ENCODE data around the gene NBPF11.
"Not testable (repeated sequence)": the region's sequence is repeated elsewhere in the genome, so short reads cannot be mapped to it uniquely, and the experiment has no call there.

NBPF11 gene, protein sequence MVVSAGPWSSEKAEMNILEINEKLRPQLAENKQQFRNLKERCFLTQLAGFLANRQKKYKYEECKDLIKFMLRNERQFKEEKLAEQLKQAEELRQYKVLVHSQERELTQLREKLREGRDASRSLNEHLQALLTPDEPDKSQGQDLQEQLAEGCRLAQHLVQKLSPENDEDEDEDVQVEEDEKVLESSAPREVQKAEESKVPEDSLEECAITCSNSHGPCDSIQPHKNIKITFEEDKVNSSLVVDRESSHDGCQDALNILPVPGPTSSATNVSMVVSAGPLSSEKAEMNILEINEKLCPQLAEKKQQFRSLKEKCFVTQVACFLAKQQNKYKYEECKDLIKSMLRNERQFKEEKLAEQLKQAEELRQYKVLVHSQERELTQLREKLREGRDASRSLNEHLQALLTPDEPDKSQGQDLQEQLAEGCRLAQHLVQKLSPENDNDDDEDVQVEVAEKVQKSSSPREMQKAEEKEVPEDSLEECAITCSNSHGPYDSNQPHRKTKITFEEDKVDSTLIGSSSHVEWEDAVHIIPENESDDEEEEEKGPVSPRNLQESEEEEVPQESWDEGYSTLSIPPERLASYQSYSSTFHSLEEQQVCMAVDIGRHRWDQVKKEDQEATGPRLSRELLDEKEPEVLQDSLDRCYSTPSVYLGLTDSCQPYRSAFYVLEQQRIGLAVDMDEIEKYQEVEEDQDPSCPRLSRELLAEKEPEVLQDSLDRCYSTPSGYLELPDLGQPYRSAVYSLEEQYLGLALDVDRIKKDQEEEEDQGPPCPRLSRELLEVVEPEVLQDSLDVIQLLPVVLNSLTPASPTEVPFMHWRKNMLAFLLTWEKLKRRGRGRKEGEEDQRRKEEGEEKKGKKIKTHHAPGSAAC

DNA sequence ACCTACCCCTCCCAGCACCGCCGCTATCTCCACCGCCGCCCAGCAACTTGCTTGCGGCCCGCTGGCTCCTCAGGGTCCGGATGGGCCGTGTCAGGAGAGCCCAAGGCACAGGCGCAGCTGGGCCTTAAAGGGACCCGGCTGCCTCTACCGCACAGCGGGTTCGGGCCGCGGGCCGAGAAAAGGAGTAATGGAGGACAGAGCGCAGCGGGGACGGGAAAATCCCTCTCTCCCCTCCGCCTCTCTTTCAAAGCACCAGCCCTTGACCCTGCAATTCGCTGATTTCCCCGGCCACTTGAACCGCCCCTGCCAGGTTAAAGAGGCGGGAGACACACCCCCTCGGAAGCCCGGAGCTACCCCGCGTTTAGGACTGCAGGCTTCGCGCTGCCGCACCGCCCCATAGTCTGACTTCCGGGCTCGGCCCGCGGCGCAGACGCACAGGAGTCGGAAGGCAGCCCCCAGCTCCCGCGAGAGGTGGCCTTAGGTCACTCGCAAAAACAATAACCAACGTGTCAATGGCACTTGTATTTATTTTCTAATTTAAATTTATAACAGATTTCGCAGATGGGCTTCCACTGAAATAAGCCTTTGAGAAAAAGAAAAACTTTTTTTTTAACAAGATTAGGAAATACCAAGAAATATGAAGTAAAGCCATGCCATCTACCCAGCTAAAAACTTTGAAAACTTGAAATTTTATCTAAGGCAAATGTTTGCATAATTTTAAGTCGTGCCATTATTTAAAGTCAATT, at the start of gene NBPF11:
TSS of gene NBPF11 (minus strand) at position 371 of the 746 bp plus-strand sequence. CDS start 25,278 bp downstream, outside the sequence.
- peak; percentile 36 for DNase-seq

DNA sequence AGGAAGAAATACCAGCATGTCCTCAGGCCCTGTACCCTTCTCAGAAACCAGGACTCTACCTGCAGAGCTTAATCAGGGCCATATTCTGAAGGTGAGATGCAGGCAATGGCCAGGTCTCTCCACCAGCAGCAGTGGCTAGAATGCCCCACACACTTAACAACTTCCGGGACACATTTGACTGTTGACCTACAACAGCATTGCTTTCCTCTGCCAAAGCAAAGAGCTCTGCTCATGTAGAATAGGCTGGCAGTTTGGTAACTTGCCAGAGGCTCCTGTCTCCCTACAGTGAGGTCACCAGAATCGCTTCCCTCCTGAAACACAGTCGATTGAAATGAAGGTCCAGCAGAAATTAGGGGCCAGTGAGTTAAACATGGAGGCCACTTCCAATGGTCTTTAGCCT, 45.3 kb upstream of the NBPF11 start:
- not testable (repeated sequence) for DNase-seq

DNA sequence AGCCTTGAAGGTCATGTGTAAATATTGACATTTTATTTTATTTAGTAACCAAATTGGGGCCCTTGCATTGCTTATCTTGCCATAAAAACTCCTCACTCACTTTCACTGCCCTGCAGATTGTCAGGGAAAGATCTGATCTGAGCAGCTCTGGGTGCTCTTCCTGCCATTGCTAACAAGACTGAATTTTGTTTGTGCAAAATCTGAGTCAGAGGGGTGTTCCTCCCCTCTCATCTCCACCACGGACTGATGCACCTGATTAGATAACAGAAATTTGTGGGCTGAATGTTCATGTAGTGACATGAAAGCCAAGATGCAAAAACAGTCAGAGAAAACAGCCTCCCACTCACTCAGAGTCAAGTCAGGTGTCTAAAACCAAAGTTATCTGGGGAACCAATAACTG, 44.9 kb upstream of the NBPF11 start:
- not testable (repeated sequence) for DNase-seq

DNA sequence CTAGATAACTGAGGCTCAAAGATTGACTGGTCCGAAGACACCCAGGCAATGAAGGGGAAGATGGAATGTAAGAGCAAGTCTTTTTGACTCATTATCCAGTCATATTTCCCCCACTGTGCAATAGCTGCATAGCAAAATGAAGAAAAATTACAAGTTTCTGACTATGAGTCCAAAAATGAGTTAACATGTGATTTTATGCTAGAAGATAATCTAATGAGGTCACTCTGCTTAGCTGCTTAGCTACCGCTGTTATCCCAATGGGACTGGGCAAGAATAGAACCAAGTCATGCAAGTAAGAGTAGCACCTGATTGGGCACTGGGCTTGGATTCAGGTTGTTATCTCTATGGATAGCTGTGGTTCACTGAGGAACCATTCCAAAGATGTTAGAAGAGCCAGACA, 43.0 kb upstream of the NBPF11 start:
- not testable (repeated sequence) for DNase-seq

DNA sequence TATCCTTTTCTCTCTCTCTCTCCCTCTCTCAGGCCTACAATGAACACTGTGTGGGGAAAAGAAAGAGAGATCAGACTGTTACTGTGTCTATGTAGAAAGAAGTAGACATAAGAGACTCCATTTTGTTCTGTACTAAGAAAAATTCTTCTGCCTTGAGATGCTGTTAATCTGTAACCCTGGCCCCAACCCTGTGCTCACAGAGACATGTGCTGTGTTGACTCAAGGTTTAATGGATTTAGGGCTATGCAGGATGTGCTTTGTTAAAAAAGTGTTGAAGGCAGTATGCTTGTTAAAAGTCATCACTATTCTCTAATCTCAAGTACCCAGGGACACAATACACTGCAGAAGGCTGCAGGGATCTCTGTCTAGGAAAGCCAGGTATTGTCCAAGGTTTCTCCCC, 36.7 kb upstream of the NBPF11 start:
- not testable (repeated sequence) for DNase-seq

DNA sequence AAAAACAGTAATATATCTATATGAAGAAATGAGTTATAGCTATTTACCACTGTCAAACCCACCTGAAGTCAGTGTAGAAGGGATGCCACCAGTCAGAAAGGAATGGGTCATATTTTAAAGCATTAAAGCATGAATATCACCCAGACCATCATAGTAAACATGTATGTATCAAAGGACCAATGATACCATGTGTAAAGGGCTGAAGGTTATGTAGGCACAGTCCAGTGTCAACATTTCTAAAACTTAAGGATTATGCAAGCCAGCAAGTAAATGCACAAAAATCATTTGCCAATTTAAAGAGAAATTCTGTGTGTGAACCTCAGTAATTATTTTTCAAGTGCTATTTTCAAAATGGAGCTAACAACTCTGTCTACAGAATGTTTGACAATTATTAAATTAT, 26.6 kb upstream of the NBPF11 start:
- not testable (repeated sequence) for DNase-seq

DNA sequence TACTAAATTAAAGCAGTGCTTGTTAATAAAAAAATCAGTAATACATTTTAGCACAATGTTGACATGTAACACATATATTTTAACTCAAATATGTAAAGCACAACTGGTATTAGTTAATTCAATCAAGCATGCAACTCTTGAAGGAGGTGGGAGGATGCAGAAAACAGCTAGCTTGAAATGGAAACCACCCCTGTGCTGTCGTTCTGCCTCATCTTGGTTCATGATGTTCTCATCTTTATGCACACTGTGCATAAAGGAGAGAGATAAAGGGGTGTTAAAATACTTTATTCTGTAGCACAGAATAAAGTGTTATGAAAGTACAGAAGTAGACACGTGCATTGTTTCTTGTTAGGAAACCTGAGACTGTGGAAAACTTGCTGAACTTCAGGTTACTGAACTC, 23.3 kb upstream of the NBPF11 start:
- not testable (repeated sequence) for DNase-seq

DNA sequence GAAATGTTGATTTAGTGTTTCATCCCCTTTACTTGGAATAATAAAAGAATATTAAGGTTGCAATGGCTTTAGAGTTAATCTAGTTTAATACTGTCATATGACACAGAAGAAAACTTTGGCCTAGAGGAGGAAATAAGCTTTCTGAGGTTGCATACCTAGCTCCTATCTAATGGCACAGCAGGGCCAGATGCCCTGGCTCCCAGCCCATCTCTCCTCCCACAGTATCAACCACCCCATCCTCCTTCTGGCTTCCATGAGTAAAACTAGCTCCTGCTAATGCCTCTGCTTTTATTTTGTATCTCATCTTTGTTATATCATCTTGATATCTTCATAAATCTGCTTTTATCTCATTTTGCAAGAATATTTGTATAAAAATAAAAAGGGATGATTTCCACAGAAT, 19.9 kb upstream of the NBPF11 start:
- DNase-seq: not testable (repeated sequence)

DNA sequence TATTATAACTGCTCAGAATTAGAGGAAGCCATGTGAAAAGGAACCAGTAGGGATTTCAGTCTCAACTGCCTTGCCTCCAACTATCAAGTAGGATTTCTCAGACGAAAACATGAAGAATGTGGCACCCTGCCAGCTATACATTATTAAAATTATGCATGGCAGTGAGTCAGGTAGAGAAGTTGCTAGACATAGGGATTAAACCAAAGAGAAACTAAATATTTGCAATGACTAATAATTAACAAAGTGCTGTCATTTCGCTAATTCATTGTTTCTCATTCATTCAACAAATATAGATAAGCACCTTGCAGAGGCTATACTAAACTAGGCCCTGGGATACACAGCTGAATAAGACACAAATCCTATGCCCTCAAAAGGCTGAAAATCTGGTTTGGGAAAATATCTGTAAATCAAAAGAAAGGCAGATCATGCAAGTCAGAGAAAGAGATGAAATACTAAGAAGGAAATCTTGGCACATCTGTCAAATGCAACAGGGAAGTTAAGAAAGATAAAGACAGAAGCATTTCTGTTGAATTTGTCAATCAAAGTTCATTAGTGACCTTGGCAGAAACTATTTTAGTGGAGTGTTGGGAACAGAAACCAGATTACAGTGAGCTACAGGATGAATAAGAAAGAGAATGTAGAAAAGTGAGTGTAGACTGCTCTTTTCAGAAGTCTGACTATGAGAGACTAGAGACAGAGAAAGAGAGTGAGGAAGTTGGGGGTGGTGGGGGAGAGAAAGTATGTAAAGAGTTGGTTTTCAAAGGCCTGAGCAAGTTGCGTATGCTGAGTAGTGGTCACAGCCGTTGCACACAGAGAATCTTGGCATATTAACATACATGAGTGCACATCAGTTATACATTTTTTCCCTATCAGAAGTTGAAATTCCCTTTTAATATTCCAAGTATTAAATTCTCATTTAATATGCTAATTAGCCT, 14.7 kb upstream of the NBPF11 start:
- DNase-seq: no peak

DNA sequence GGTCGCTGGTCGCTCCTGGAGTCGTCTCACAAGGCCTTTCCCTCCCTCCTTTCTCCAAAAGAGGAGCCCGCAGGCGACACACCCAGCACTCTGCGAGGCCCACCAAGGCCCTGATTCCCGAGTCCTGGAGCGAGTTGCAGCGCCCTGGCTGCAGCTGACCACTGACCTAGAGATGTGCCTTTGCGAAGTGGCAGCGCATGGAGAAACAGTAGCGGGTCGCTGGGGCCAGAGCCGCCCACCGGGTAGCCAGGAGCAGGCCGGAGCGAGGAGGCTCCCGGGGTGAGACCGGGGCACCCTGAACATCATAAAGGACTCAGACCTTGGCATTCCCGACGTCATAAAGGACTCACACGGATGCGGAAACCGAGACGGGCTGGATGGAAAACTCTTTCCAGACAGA, 10.3 kb upstream of the NBPF11 start:
- no peak for DNase-seq

DNA sequence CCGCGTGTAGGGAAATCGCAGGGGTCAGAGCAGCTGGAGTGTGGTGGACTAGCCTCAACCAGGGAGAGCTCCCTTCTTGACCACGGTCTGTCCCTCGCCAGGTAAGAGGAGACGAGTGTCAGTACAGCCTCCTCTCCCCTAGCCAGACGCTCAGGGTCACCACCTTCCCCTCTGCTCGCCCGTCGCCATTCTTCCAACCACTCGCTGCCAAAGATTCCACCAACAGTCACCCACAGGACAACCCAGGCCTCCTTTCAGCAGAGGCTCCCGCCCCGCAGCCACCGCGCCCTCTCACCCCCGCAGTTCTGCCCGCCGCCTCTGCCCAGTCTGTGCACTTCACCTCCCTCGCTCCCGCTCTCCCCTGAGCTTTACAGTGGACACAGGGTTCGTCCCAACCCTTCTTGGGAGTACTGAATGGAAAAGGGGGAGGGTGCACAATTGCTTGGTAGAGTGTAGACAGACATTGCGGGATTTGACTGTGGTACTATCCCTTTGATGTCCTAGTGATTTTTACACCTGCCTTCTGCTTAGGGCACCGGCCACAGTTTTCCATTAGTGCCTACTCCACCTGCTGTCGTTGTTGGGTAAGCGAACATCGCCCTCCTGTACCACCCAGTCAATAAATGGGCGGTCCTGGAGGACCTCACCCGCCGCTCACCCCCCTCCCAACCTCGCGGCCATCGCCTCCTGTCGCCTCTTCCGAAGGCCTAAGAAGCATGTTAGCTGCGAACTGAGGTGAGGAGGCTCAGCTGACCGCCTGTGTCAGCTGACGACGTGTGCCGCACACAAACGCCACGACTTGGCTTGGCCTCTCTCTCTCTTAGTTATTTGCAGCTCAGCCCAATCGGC, 9.2 kb upstream of the NBPF11 start:
- DNase-seq: no peak

DNA sequence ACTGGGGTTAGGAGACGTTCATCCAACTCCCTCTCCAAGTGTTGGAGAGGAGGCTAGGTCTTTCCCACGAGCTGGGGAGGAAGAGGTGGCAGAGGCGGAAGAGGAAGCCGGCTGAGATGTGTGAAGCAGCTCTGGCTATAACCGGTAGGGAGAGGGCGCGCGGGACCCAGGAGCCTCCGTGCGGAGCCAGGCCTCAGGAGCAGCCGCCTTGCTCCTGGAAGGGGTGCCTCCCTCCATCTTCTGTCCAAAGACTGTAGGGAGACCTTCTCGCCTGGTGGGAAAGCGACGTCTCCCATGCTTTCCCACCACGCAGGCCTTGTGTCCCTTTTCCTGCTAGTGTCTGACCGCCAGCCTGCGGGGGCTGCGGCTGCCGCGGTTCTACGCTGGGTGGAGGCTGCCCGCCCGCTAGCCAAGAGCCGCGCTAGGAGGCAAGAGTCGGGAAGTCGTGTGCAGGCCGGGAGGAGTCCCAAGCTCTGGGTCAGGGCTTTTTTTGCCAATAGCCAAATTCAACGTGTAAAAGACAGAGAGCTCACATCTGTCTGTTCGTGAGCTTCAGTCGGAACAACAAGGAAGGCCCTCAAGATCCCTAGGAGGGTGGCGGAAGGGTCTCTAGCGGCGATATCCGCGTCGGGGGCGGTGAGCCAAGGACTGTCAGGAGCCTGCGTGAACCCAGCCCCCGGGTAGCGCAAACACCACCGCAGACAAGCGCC, 8.4 kb upstream of the NBPF11 start:
- no peak for DNase-seq

DNA sequence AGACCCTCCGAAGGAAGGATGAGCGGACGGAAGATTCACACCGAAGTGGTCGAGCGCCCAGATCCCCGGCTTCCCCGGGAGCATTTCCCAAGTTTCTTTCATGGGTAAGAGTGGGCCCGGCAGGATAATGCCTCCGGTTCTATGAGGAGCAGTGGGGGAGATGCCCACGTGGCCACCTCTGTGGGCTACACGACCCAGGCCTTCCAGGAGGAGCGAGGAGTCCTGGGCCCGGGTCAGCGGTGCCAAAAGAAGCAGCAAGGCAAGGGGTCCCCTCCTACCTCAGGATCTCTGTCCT, 7.9 kb upstream of the NBPF11 start:
- DNase-seq: no peak

DNA sequence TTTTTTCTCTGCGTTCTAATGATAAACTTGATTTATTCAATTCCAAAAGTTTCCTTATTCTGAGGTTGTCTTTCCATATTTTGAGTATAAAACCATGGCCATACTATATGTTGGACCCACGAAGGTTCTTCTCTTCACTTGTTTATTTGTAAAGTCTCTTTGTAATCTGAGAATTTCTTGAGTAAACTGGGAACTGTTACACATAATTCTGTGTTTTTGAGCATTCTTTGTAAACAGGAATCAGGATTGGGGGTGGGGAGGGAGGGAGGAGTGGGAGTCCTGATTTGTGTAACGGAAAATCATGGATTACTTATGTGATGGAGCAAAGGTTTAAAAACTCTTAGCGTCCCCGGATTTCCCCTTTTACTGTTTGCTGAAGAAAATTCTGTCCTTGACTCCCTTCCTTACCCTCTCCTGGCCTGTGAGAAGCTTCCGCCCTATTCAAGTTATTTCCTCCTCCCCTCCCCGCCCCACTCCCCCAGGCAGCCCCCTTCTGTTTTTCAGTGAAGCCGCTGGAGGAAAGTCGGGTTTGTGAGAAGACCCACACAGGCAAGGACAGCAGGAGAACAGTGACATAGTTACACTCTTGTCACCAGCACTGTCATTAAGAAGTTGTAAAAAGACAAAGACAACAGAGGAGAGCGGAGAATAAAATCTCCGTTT, 6.4 kb upstream of the NBPF11 start:
- DNase-seq: no peak

DNA sequence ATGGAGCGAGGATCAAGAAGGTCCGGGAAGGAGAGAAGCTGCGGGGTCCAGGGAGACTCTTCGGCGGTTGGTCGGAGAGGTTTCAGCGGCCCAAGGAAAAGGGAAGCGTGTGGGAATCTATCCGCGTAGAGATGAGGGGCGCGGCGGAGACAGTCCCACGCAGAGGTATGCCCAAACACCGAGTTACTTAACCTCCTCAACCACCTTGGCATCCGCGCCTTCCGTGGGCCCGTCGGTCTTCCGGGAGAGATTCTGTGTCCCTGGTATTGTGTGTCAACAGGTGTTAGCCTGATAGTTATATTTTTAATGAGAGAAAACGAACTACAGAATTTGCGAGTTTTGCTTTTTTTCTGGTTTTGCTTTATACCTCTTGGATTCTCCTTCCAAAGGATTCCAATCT, 5.7 kb upstream of the NBPF11 start:
- DNase-seq: not testable (repeated sequence)

DNA sequence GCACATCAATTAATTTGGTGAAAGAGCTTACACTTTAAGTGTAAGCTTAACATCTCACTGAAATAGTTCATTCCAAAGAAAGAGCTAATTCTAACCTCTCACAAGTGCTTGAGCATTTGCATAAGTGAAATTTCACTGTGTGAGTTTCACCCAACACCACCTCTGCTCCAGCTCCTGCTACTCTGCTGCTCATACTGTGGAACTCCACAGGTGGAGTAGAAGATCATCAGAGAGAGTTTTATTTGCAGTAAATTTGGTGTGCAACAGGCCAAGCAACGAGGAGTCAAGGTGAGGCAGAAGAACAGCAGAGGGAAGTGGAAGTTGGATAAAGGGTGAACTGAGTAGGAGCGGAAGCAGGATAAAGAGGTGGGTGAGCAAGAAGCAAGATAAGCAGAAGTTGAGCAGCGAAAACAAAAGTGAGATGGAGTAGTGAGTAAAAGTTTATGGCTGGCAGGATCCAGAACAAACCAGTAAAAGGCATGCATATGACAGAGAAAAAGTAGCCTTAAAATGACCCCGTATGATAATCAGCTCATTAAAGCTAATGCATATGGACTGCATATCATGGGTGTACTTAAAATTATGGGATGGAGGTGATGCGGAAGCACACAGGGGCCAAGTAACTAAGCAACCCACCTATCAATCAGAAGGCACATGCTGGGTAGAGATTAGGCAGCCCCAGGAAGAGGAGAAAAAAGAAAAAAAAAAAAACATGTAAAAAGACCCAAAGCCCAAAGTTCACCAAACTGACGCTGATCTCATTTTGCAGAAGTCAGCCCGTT, 3.6 kb upstream of the NBPF11 start:
- not testable (repeated sequence) for DNase-seq

DNA sequence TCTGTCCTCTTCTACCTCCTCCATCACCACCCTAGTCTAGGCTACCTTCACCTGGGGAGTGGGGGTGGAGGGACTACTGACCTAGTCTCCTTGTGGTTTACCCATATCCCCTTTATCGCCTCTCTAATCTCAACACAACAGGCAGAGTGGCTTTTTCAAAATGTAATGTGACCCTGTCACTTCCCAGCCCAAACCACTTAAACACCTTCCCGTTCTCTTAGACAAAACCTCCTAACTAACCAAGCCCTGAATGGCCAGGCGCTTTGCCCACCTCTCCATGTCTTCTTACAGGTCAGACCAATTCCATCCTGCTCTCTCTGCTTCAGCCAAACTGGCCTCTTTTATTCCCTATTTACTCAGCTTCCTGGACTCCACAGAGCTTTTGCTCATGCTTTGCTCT, 714 bp upstream of the NBPF11 start:
- DNase-seq: not testable (repeated sequence)

DNA sequence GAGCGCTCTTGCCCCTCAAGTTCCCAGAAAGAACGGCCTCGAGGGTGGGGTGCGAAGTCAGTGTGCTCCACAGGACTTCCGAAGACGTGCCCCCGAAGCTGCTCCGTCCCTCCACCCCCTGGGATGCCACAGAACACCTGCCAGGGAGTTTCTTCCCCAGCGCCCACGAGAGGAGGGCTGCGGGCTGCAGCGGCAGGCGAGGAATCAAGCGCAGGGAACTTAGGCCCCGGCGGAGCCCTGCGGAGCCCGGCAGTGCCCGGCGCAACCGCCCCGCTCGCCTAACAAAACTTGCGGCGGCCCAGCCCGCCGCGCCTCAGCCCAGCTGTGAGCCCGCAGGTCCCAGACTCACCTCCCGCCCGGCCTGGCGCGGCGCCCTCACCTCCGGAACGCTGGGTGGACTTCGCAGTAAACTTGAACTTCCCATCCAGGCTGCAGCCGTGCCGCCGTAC, 686 bp downstream of the NBPF11 start:
- not testable (repeated sequence) for DNase-seq

DNA sequence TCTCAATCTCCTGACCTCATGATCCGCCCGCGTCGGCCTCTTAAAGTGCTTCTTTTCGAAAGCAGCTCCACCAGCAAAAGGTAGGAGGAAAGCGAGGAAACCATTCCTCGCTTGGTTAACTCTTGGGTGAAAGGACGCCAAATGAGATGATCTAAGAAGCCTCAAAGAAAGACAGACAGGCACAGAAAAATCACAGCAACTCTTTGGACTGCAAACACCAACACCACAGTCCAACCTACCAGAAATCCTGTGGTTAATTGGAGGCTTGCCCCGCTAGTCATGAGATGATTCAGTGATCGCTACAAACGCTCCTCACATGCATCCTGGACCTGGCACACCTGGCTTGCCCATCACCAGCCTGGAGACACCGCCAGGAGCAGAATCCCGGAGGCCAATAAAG, 1.1 kb downstream of the NBPF11 start:
- DNase-seq: not testable (repeated sequence)
